Adrenal gland (tissue), 12 donors: ENCODE measurements around the gene NRXN3. TPM values are rescaled to one million over a fixed set of nuclear protein-coding genes. Genes with fewer than 3 reads are reported as not detected.

Experiments
- DNase-seq, 7 donors: peaks; one replicate each; pipeline ENCODE4 v3.0.0-alpha.2; 2019 to 2020
- H3K27ac ChIP-seq, 5 donors: fragments of 200-600 bp; sonication (generic) in 4 of 5; 1 replicate in 3 of 5; 2 replicates in 2 of 5; pipeline versions ENCODE4 v1.5.1 to v1.8.0; 2016 to 2020; ENCODE audit warnings: mild to moderate bottlenecking in 1 of 5
- H3K27me3 ChIP-seq: fragments of 200-600 bp; 2 replicates; pipeline ENCODE4 v1.8.0; 2021
- H3K36me3 ChIP-seq, 2 donors: fragments of 200-600 bp; replicated peaks in 1 of 2; 1 replicate in 1 of 2; 2 replicates in 1 of 2; pipeline versions ENCODE4 v1.5.1 to v1.8.0; 2018 to 2022
- H3K4me1 ChIP-seq, 2 donors: fragments of 200-600 bp; replicated peaks in 1 of 2; 1 replicate in 1 of 2; 2 replicates in 1 of 2; pipeline versions ENCODE4 v1.5.1 to v1.8.0; 2018 to 2021
- H3K4me3 ChIP-seq, 4 donors: fragments of 200-600 bp; sonication (generic) in 3 of 4; one replicate each; pipeline ENCODE4 v1.5.1; 2016 to 2018
- H3K9me3 ChIP-seq, 3 donors: fragments of 200-600 bp; sonication (generic) in 1 of 3; replicated peaks in 1 of 3; 1 replicate in 2 of 3; 2 replicates in 1 of 3; pipeline versions ENCODE4 v1.5.1 to v1.8.0; 2016 to 2021
- POLR2A ChIP-seq, 2 donors: fragments of 450-650 bp; IDR thresholded peaks; one replicate each; pipeline ENCODE4 v1.6.1; 2017; ENCODE audit warnings: antibody characterized with exemption in 2 of 2, mild to moderate bottlenecking in 2 of 2, moderate library complexity in 1 of 2
- WGBS, 4 donors: extraction: QIAGEN DNeasy Blood & Tissue Kit in 2 of 4; methylation state at CpG; one replicate each; pipeline versions ENCODE4 v1.1.5 to v1.1.7; 2013 to 2017; 5-methylcytosine and 5-hydroxymethylcytosine counted together
- intact Hi-C, 2 donors: fragments of 100-400 bp; cut with DNase I; formaldehyde crosslinking; loops; one replicate each; pipeline versions ENCODE4 v1.14.1 to v1.15.0; 2022 to 2023
- polyA plus RNA-seq, 3 donors: library from polyadenylated mRNA; stranded (reverse); fragments of 200-250 nt in 2 of 3; fragments of 350-450 nt in 1 of 3; fragmentation: Illumina TruSeq in 1 of 3; extraction: RNeasy Lipid Tissue Mini Kit (QIAGEN cat#74804) in 1 of 3; gene quantifications; one replicate each; pipeline ENCODE4 v1.2.3, GENCODE V29; 2013 to 2014
- total RNA-seq, 9 donors: library from RNA; depleted of rRNA in 4 of 9; stranded (reverse); fragments of >200 nt in 4 of 9; fragments of 120-200 nt in 1 of 9; fragmentation: NEBNext Ultra II Directional in 1 of 9; extraction: Animal tissue kit (Norgen Biotek cat#: 25700) in 1 of 9; gene quantifications; one replicate each; pipeline versions ENCODE4 v1.1.0 to v1.2.4, GENCODE V29; 2013 to 2023
- TF ChIP-seq, protein P1 (sequence below), 6 experiments: fragments of 450-650 bp in 4 of 6; fragments of 200-600 bp in 2 of 6; sonication (generic) in 1 of 6; IDR thresholded peaks; 1 replicate in 5 of 6; 2 replicates in 1 of 6; pipeline versions ENCODE4 v1.5.1 to v1.8.0; 2016 to 2021; ENCODE audit warnings: antibody characterized with exemption in 6 of 6, mild to moderate bottlenecking in 2 of 6, moderate library complexity in 1 of 6
- donor health status: healthy with polysubstance abuse.
- donor health status: Bipolar disorder and iron deficiency.
- donor health status: DM: yes; HTN: yes; CAD: no.
- donor health status: DM: no; HTN: no; CAD: no.
- donor health status: DM: no; HTN: no; CAD: no.
- donor health status: DM: yes; HTN: yes; CAD: no.

NRXN3 gene
- total and polyA plus RNA-seq, 12 donors, result 0.09 to 8.5 (median 1.6) TPM

- H3K27me3 ChIP-seq, result no peaks in the 10 kb centered on the region
- no peak overlapping the region for H3K4me3 ChIP-seq
- no peak overlapping the region for H3K27ac ChIP-seq
- no peaks in the 10 kb centered on the region for H3K36me3 ChIP-seq
- DNase-seq, result no peak
- 48 to 72% (median 69%) methylated on average over 2 of the region's 2 CpGs for WGBS, 4 donors
- no peaks in the 10 kb centered on the region for H3K4me1 ChIP-seq
- TF ChIP-seq POLR2A (IDR thresholded peaks at IDR 0.05), result no peak
- TF ChIP-seq, protein P1, sequence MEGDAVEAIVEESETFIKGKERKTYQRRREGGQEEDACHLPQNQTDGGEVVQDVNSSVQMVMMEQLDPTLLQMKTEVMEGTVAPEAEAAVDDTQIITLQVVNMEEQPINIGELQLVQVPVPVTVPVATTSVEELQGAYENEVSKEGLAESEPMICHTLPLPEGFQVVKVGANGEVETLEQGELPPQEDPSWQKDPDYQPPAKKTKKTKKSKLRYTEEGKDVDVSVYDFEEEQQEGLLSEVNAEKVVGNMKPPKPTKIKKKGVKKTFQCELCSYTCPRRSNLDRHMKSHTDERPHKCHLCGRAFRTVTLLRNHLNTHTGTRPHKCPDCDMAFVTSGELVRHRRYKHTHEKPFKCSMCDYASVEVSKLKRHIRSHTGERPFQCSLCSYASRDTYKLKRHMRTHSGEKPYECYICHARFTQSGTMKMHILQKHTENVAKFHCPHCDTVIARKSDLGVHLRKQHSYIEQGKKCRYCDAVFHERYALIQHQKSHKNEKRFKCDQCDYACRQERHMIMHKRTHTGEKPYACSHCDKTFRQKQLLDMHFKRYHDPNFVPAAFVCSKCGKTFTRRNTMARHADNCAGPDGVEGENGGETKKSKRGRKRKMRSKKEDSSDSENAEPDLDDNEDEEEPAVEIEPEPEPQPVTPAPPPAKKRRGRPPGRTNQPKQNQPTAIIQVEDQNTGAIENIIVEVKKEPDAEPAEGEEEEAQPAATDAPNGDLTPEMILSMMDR (IDR thresholded peaks at IDR 0.05), result no peak
- intact Hi-C loops, result no loop called here
- H3K9me3 ChIP-seq, result no peaks in the 10 kb centered on the region
Measured at GRCh38 chr14:79514700-79515099, 1344.5 kb downstream of the NRXN3 start.

DNA sequence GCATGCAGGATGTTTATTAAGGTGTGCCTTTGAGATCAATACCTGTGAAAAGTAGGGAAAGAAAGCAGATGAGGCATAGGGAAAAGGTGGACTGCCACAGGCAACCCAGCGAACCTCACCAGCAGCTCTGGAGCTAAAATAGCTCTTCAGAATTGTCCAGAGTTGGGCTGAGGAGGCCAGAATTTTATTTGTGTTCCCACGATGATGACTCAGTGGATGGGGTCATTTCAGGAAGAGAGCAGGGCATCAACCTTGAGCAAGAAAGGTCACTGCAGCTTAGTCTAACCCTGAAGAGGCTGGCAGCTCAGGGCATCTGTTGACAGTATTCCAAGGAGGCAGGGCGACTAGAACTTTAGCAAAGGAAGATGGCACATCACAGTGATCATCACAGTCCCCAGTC is 1345.0 kb downstream of the NRXN3 start:
- no peaks in the 10 kb centered on the region for H3K4me1 ChIP-seq
- intact Hi-C loops, result no loop called here
- no peaks in the 10 kb centered on the region for H3K36me3 ChIP-seq
- WGBS, 4 donors, result 40 to 46% (median 42%) methylated on average over 3 of the region's 3 CpGs
- H3K27me3 ChIP-seq, result no peaks in the 10 kb centered on the region
- no peaks in the 10 kb centered on the region for H3K9me3 ChIP-seq
- no peak overlapping the region for H3K4me3 ChIP-seq
- peak in 5 of 7 donors; percentile 12 to 36 (median 23) for DNase-seq
- H3K27ac ChIP-seq, result no peak overlapping the region
- TF ChIP-seq POLR2A (IDR thresholded peaks at IDR 0.05), result no peak
- TF ChIP-seq, protein P1 (IDR thresholded peaks at IDR 0.05), result no peak

GRCh38 chr14:79516009-79516408 is 1345.8 kb downstream of the NRXN3 start:
- H3K27me3 ChIP-seq, result no peaks in the 10 kb centered on the region
- H3K36me3 ChIP-seq, result no peaks in the 10 kb centered on the region
- TF ChIP-seq, protein P1 (IDR thresholded peaks at IDR 0.05), result no peak
- no peak for TF ChIP-seq POLR2A (IDR thresholded peaks at IDR 0.05)
- H3K9me3 ChIP-seq, result no peaks in the 10 kb centered on the region
- 76 to 93% (median 85%) methylated on average over 2 of the region's 2 CpGs for WGBS, 4 donors
- H3K4me1 ChIP-seq, result no peaks in the 10 kb centered on the region
- H3K27ac ChIP-seq, result no peak overlapping the region
- no peak overlapping the region for H3K4me3 ChIP-seq
- intact Hi-C loops, result no loop called here
- DNase-seq, result peak in 2 of 7 donors; percentile 16 to 70

GRCh38 chr14:79525416-79525815 is 1355.2 kb downstream of the NRXN3 start:
- Histone ChIP-seq H3K9me3 (no peaks in the 10 kb centered on the region), H3K4me1 (no peaks in the 10 kb centered on the region), H3K27me3 (no peaks in the 10 kb centered on the region), H3K4me3 (no peak overlapping the region), H3K27ac (no peak overlapping the region), H3K36me3 (no peaks in the 10 kb centered on the region)
- 78 to 94% (median 83%) methylated on average over 3 of the region's 3 CpGs for WGBS, 4 donors
- TF ChIP-seq, protein P1 (IDR thresholded peaks at IDR 0.05), result no peak
- TF ChIP-seq POLR2A (IDR thresholded peaks at IDR 0.05), result no peak
- no peak for DNase-seq
- intact Hi-C loops, result no loop called here
